Nephron progenitor cell (in vitro differentiated cells): ENCODE measurements around the gene EPN3.

Experiments used
- DNase-seq: peaks from one replicate; pipeline ENCODE4 v3.0.0; 2021
- H3K27ac Mint-ChIP-seq: 2 replicates; pipeline ENCODE4 v1.8.0; 2021; ENCODE audit warnings: mild to moderate bottlenecking, moderate library complexity, mixed read lengths
- H3K27me3 Mint-ChIP-seq: 2 replicates; pipeline ENCODE4 v1.8.0; 2021; ENCODE audit warnings: mild to moderate bottlenecking, low read depth, mixed read lengths; ENCODE audit not compliant: poor library complexity
- H3K36me3 Mint-ChIP-seq: 2 replicates; pipeline ENCODE4 v1.8.0; 2021; ENCODE audit warnings: low read depth, mixed read lengths
- H3K4me1 Mint-ChIP-seq: 2 replicates; pipeline ENCODE4 v1.8.0; 2021; ENCODE audit warnings: mixed read lengths
- H3K4me3 Mint-ChIP-seq: 2 replicates; pipeline ENCODE4 v1.8.0; 2021; ENCODE audit warnings: mild to moderate bottlenecking, moderate library complexity, mixed read lengths
- H3K9me3 Mint-ChIP-seq: 2 replicates; pipeline ENCODE4 v1.8.0; 2021; ENCODE audit warnings: mild to moderate bottlenecking, moderate library complexity, mixed read lengths
- CTCF ChIP-seq: fragments of 200-600 bp; sonication (generic); IDR thresholded peaks from 2 replicates; pipeline ENCODE4 v1.5.0; 2021; ENCODE audit warnings: antibody characterized with exemption

Gene EPN3

GRCh38 chr17:50550661-50551432 is 18.3 kb downstream of the EPN3 start:
- H3K4me3 Mint-ChIP-seq: no peak overlapping the region
- DNase-seq: peak; percentile 83
- H3K4me1 Mint-ChIP-seq: peaks cover 25% of the 10 kb centered on the region
- TF ChIP-seq CTCF: peak; percentile 86
- H3K27me3 Mint-ChIP-seq: peaks cover 31% of the 10 kb centered on the region
- no peaks in the 10 kb centered on the region for H3K9me3 Mint-ChIP-seq
- no peaks in the 10 kb centered on the region for H3K36me3 Mint-ChIP-seq
- H3K27ac Mint-ChIP-seq: no peak overlapping the region

GRCh38 chr17:50551433-50551815 is 18.9 kb downstream of the EPN3 start:
- Mint-ChIP-seq H3K36me3 (no peaks in the 10 kb centered on the region), H3K27me3 (peaks cover 32% of the 10 kb centered on the region), H3K9me3 (no peaks in the 10 kb centered on the region), H3K4me3 (no peak overlapping the region), H3K27ac (no peak overlapping the region), H3K4me1 (peaks cover 31% of the 10 kb centered on the region)
- no peak for TF ChIP-seq CTCF
- DNase-seq: no peak

GRCh38 chr17:50551884-50552283 is 19.3 kb downstream of the EPN3 start:
- TF ChIP-seq CTCF: no peak
- DNase-seq: no peak
- H3K27me3 Mint-ChIP-seq: peaks cover 35% of the 10 kb centered on the region
- no peaks in the 10 kb centered on the region for H3K36me3 Mint-ChIP-seq
- H3K27ac Mint-ChIP-seq: no peak overlapping the region
- H3K4me1 Mint-ChIP-seq: peaks cover 35% of the 10 kb centered on the region
- H3K4me3 Mint-ChIP-seq: no peak overlapping the region
- no peaks in the 10 kb centered on the region for H3K9me3 Mint-ChIP-seq

- Mint-ChIP-seq H3K9me3 (no peaks in the 10 kb centered on the region), H3K36me3 (no peaks in the 10 kb centered on the region), H3K4me1 (peaks cover 57% of the 10 kb centered on the region), H3K27me3 (peaks cover 58% of the 10 kb centered on the region), H3K4me3 (no peak overlapping the region), H3K27ac (no peak overlapping the region)
- no peak for TF ChIP-seq CTCF
- no peak for DNase-seq
These were observed 21.7 kb downstream of the EPN3 start for GRCh38 chr17:50554201-50554600.

GRCh38 chr17:50556803-50557202 is 24.3 kb downstream of the EPN3 start:
- Mint-ChIP-seq H3K9me3 (no peaks in the 10 kb centered on the region), H3K36me3 (no peaks in the 10 kb centered on the region), H3K4me3 (no peak overlapping the region), H3K27me3 (peaks cover 76% of the 10 kb centered on the region), H3K4me1 (peaks cover 54% of the 10 kb centered on the region), H3K27ac (no peak overlapping the region)
- TF ChIP-seq CTCF: no peak
- no peak for DNase-seq

- peaks cover 60% of the 10 kb centered on the region for H3K4me1 Mint-ChIP-seq
- no peaks in the 10 kb centered on the region for H3K36me3 Mint-ChIP-seq
- H3K27ac Mint-ChIP-seq: no peak overlapping the region
- no peak overlapping the region for H3K4me3 Mint-ChIP-seq
- no peak for TF ChIP-seq CTCF
- no peak for DNase-seq
- H3K27me3 Mint-ChIP-seq: peaks cover 76% of the 10 kb centered on the region
- no peaks in the 10 kb centered on the region for H3K9me3 Mint-ChIP-seq
These were observed 25.1 kb downstream of the EPN3 start for GRCh38 chr17:50557630-50558029.
